H9 (cell line): ENCODE results near the gene GALNT2. TPM values are rescaled to one million over a fixed set of nuclear protein-coding genes. Genes with fewer than 3 reads are reported as not detected.

ENCODE experiments used
- DNase-seq: peaks from one replicate; pipeline ENCODE4 v3.0.0-alpha.2; 2017
- H2AFZ ChIP-seq: one replicate; pipeline ENCODE4 v1.6.1; 2013; ENCODE audit warnings: mild to moderate bottlenecking, low read length, control low read depth, moderate library complexity
- H2AK5ac ChIP-seq: 2 replicates; pipeline ENCODE4 v1.6.1; 2013; ENCODE audit warnings: low read length, control low read depth, mixed read lengths; ENCODE audit not compliant: insufficient read length
- H2BK120ac ChIP-seq: one replicate; pipeline ENCODE4 v1.6.1; 2013; ENCODE audit warnings: low read depth, mild to moderate bottlenecking, low read length, control low read depth, inconsistent platforms; ENCODE audit not compliant: poor library complexity, severe bottlenecking
- H2BK12ac ChIP-seq: 2 replicates; pipeline ENCODE4 v1.6.1; 2013; ENCODE audit warnings: low read length, control low read depth, mixed read lengths, low read depth; ENCODE audit not compliant: insufficient read length
- H2BK15ac ChIP-seq: 2 replicates; pipeline ENCODE4 v1.6.1; 2013; ENCODE audit warnings: low read depth, low read length, control low read depth
- H2BK20ac ChIP-seq: one replicate; pipeline ENCODE4 v1.6.1; 2013; ENCODE audit warnings: low read depth, mild to moderate bottlenecking, low read length, control low read depth, inconsistent platforms; ENCODE audit not compliant: poor library complexity, severe bottlenecking
- H2BK5ac ChIP-seq: 2 replicates; pipeline ENCODE4 v1.6.1; 2013; ENCODE audit warnings: low read length, control low read depth, mixed read lengths; ENCODE audit not compliant: insufficient read length
- H3K14ac ChIP-seq: 2 replicates; pipeline ENCODE4 v1.6.1; 2013; ENCODE audit warnings: low read length, control low read depth; ENCODE audit not compliant: insufficient read depth
- H3K18ac ChIP-seq: 2 replicates; pipeline ENCODE4 v1.6.1; 2013; ENCODE audit warnings: low read depth, mild to moderate bottlenecking, mixed read lengths, low read length, control low read depth; ENCODE audit not compliant: insufficient read length
- H3K23ac ChIP-seq: 2 replicates; pipeline ENCODE4 v1.6.1; 2013; ENCODE audit warnings: low read length, control low read depth, mixed read lengths, low read depth; ENCODE audit not compliant: insufficient read length
- H3K23me2 ChIP-seq: 2 replicates; pipeline ENCODE4 v1.6.1; 2013; ENCODE audit warnings: low read depth, mild to moderate bottlenecking, mixed read lengths, low read length, control low read depth; ENCODE audit not compliant: insufficient read length, poor library complexity, severe bottlenecking
- H3K27ac ChIP-seq: 2 replicates; pipeline ENCODE4 v1.5.1; 2013; ENCODE audit warnings: low read length, control low read depth, mixed read lengths, low read depth; ENCODE audit not compliant: insufficient read length
- H3K27me3 ChIP-seq: 2 replicates; pipeline ENCODE4 v1.6.1; 2013; ENCODE audit warnings: low read length, control low read depth, inconsistent platforms; ENCODE audit not compliant: insufficient read depth
- H3K4ac ChIP-seq: 2 replicates; pipeline ENCODE4 v1.6.1; 2013; ENCODE audit warnings: low read depth, mild to moderate bottlenecking, control low read depth, inconsistent platforms, low read length, moderate library complexity
- H3K4me1 ChIP-seq: 2 replicates; pipeline ENCODE4 v1.6.1; 2013; ENCODE audit warnings: low read length, control low read depth, inconsistent platforms; ENCODE audit not compliant: insufficient read depth
- H3K4me2 ChIP-seq: 2 replicates; pipeline ENCODE4 v1.6.1; 2013; ENCODE audit warnings: low read length, control low read depth, mixed read lengths; ENCODE audit not compliant: insufficient read length, insufficient read depth
- H3K56ac ChIP-seq: 2 replicates; pipeline ENCODE4 v1.6.1; 2013; ENCODE audit warnings: low read depth, mild to moderate bottlenecking, mixed read lengths, low read length, control low read depth; ENCODE audit not compliant: insufficient read length
- H3K79me1 ChIP-seq: 2 replicates; pipeline ENCODE4 v1.6.1; 2013; ENCODE audit warnings: low read depth, mild to moderate bottlenecking, moderate library complexity, low read length, control low read depth, inconsistent platforms; ENCODE audit not compliant: insufficient read depth, poor library complexity, severe bottlenecking
- H3K79me2 ChIP-seq: 2 replicates; pipeline ENCODE4 v1.6.1; 2013; ENCODE audit warnings: low read length, control low read depth, inconsistent platforms; ENCODE audit not compliant: insufficient read depth
- H3K9ac ChIP-seq: 2 replicates; pipeline ENCODE4 v1.6.1; 2013; ENCODE audit warnings: low read length, control low read depth, mixed read lengths; ENCODE audit not compliant: insufficient read length; ENCODE audit errors: extremely low read depth
- H3K9me3 ChIP-seq: one replicate; pipeline ENCODE4 v1.6.1; 2013; ENCODE audit warnings: low read depth, low read length, inconsistent platforms; ENCODE audit not compliant: control insufficient read depth
- H3T11ph ChIP-seq: one replicate; pipeline ENCODE4 v1.6.1; 2013; ENCODE audit warnings: mild to moderate bottlenecking, low read length, control low read depth, inconsistent platforms
- H4K20me1 ChIP-seq: one replicate; pipeline ENCODE4 v1.6.1; 2013; ENCODE audit not compliant: control insufficient read depth, insufficient read length, insufficient read depth
- H4K5ac ChIP-seq: 2 replicates; pipeline ENCODE4 v1.6.1; 2013; ENCODE audit warnings: low read depth, mild to moderate bottlenecking, mixed read lengths, low read length, control low read depth; ENCODE audit not compliant: insufficient read length
- H4K8ac ChIP-seq: replicated peaks from 2 replicates; pipeline ENCODE4 v1.6.1; 2013; ENCODE audit warnings: low read length, control low read depth, mixed read lengths, low read depth; ENCODE audit not compliant: insufficient read length
- H4K91ac ChIP-seq: 2 replicates; pipeline ENCODE4 v1.6.1; 2013; ENCODE audit warnings: low read depth, mild to moderate bottlenecking, moderate library complexity, mixed read lengths, low read length, control low read depth; ENCODE audit not compliant: insufficient read length
- H3K27ac Mint-ChIP-seq, 3 experiments: 2 replicates in 2 of 3; 3 replicates in 1 of 3; pipeline ENCODE4 v1.8.0; 2020 to 2021; ENCODE audit warnings: mixed read lengths in 3 of 3, mild to moderate bottlenecking in 1 of 3, moderate library complexity in 1 of 3
- H3K27me3 Mint-ChIP-seq: 2 replicates; pipeline ENCODE4 v1.8.0; 2021; ENCODE audit warnings: low read depth, mild to moderate bottlenecking, moderate library complexity, mixed read lengths
- H3K36me3 Mint-ChIP-seq, 3 experiments: 2 replicates in 2 of 3; 3 replicates in 1 of 3; pipeline ENCODE4 v1.8.0; 2020 to 2021; ENCODE audit warnings: low read depth in 3 of 3, mixed read lengths in 3 of 3; ENCODE audit not compliant: insufficient read depth in 1 of 3
- H3K4me1 Mint-ChIP-seq, 2 experiments: 2 replicates each; pipeline ENCODE4 v1.8.0; 2020; ENCODE audit warnings: mixed read lengths in 2 of 2
- H3K4me3 Mint-ChIP-seq, 2 experiments: 2 replicates in 1 of 2; 3 replicates in 1 of 2; pipeline ENCODE4 v1.8.0; 2020 to 2021; ENCODE audit warnings: mild to moderate bottlenecking in 2 of 2, mixed read lengths in 2 of 2, moderate library complexity in 1 of 2
- H3K9me3 Mint-ChIP-seq, 2 experiments: 2 replicates in 1 of 2; 3 replicates in 1 of 2; pipeline ENCODE4 v1.8.0; 2020; ENCODE audit warnings: mild to moderate bottlenecking in 2 of 2, mixed read lengths in 2 of 2, moderate library complexity in 1 of 2
- CTCF ChIP-seq: fragments of 200-600 bp; sonication (generic); conservative IDR thresholded peaks from 3 replicates; pipeline ENCODE4 v1.8.0; 2021; ENCODE audit warnings: antibody characterized with exemption, mild to moderate bottlenecking
- WGBS: extraction: QIAGEN DNeasy Blood & Tissue Kit; methylation state at CpG from one replicate; pipeline ENCODE4 v1.1.7; 2013; ENCODE audit warnings: missing lambda C conversion rate, low lambda C conversion rate, mixed read lengths; ENCODE audit not compliant: insufficient read length; ENCODE audit errors: extremely low coverage; 5-methylcytosine and 5-hydroxymethylcytosine counted together
- total RNA-seq: library from RNA; stranded (reverse); gene quantifications from 2 replicates; pipeline ENCODE4 v1.2.1, GENCODE V29; 2021

Gene GALNT2
- total RNA-seq, 1 experiment from 2014 or later = 57.6 TPM

GRCh38 chr1:230148126-230148652, 81.2 kb downstream of the GALNT2 start:
- Histone ChIP-seq H3K56ac (no peak overlapping the region), H3K27me3 (no peaks in the 10 kb centered on the region), H2BK15ac (no peak overlapping the region), H3K4ac (no peak overlapping the region), H3K4me1 (peaks cover 2% of the 10 kb centered on the region; the same call in 1 of the 2 replicates), H4K5ac (no peak overlapping the region), H3K9me3 (no peaks in the 10 kb centered on the region), H3K27ac (no peak overlapping the region), H2AK5ac (no peak overlapping the region), H3K4me2 (no peak overlapping the region), H3K23me2 (no peaks in the 10 kb centered on the region), H3T11ph (no peak overlapping the region), H2BK120ac (no peak overlapping the region), H4K91ac (no peak overlapping the region), H3K23ac (no peak overlapping the region), H3K18ac (no peak overlapping the region), H3K79me1 (no peaks in the 10 kb centered on the region), H4K20me1 (peaks cover 3% of the 10 kb centered on the region), H2BK20ac (no peak overlapping the region), H2AFZ (no peak overlapping the region), H4K8ac (no peak overlapping the region), H3K9ac (no peak overlapping the region), H2BK12ac (no peak overlapping the region), H3K14ac (peak overlapping the region; percentile 37; the same call in 1 of the 2 replicates), H2BK5ac (no peak overlapping the region), H3K79me2 (peaks cover 3% of the 10 kb centered on the region; the same call in 1 of the 2 replicates)
- WGBS = no CpG with 5 or more reads among the region's 15 CpGs
- H3K4me1 Mint-ChIP-seq = peaks cover 53 to 62% of the 10 kb centered on the region in 2 experiments
- H3K27ac Mint-ChIP-seq = peak overlapping the region; percentile 24 to 54 (median 39); a peak in 3 of 7 replicates
- DNase-seq = no peak
- H3K27me3 Mint-ChIP-seq = no peaks in the 10 kb centered on the region
- TF ChIP-seq CTCF = no peak
- H3K36me3 Mint-ChIP-seq = peaks cover 0 to 3% (median 0%) of the 10 kb centered on the region in 3 experiments; a peak in 1 of 7 replicates
- H3K9me3 Mint-ChIP-seq = no peaks in the 10 kb centered on the region; a peak in 1 of 5 replicates
- H3K4me3 Mint-ChIP-seq = no peak overlapping the region
